HG03520 (cell line): ENCODE data around the gene GLUL.

Source experiments
- ATAC-seq: cut with Tn5 transposase; IDR thresholded peaks from one replicate; pipeline ENCODE4 v1.9.1; 2021; ENCODE audit warnings: mild to moderate bottlenecking, moderate library complexity; ENCODE audit not compliant: unreplicated experiment

Gene GLUL

GRCh38 chr1:182391362-182392049 lies at the start of gene GLUL:
GLUL (minus strand) TSS chr1:182391790; CDS start chr1:182388737, 3,053 bp downstream.
- peak; percentile 69 for ATAC-seq

- no peak for ATAC-seq
These were observed 46.7 kb upstream of the GLUL start for GRCh38 chr1:182438326-182438725.

GRCh38 chr1:182433580-182433979 lies 42.0 kb upstream of the GLUL start:
- no peak for ATAC-seq

GRCh38 chr1:182431278-182431677 lies 39.7 kb upstream of the GLUL start:
- no peak for ATAC-seq

GRCh38 chr1:182430263-182431068 lies 38.9 kb upstream of the GLUL start:
- ATAC-seq = peak; percentile 46

- no peak for ATAC-seq
These were observed 36.5 kb upstream of the GLUL start for GRCh38 chr1:182428043-182428442.

GRCh38 chr1:182426442-182427430 lies 35.1 kb upstream of the GLUL start:
- peak; percentile 58 for ATAC-seq

GRCh38 chr1:182415789-182416188 lies 24.2 kb upstream of the GLUL start:
- no peak for ATAC-seq

- ATAC-seq = no peak
These were observed 22.4 kb upstream of the GLUL start for GRCh38 chr1:182413969-182414368.

- no peak for ATAC-seq
These were observed 21.9 kb upstream of the GLUL start for GRCh38 chr1:182413486-182413885.

- ATAC-seq = no peak
These were observed 19.2 kb upstream of the GLUL start for GRCh38 chr1:182410620-182411273.

- no peak for ATAC-seq
These were observed 18.5 kb upstream of the GLUL start for GRCh38 chr1:182410138-182410537.

- ATAC-seq = no peak
These were observed 17.0 kb upstream of the GLUL start for GRCh38 chr1:182408435-182409075.

GRCh38 chr1:182407724-182408123 lies 16.1 kb upstream of the GLUL start:
- ATAC-seq = no peak

- no peak for ATAC-seq
These were observed 14.4 kb upstream of the GLUL start for GRCh38 chr1:182406012-182406411.

GRCh38 chr1:182405578-182405977 lies 14.0 kb upstream of the GLUL start:
- ATAC-seq = no peak

GRCh38 chr1:182404781-182405180 lies 13.2 kb upstream of the GLUL start:
- ATAC-seq = no peak

GRCh38 chr1:182400567-182400966 lies 9.0 kb upstream of the GLUL start, which contains the start of gene TEDDM1:
TEDDM1 (minus strand) TSS chr1:182400667; CDS start chr1:182400485, 182 bp downstream.
- ATAC-seq = no peak

- ATAC-seq = no peak
These were observed 6.2 kb upstream of the GLUL start for GRCh38 chr1:182397653-182398393.
